GM23338 (cell line): Measurements from ENCODE around the gene TRPV5.

Experiments used
- CTCF ChIP-seq, 2 experiments: fragments of 200-600 bp in 1 of 2; sonication (generic) in 1 of 2; conservative IDR thresholded peaks; 2 replicates each; pipeline versions ENCODE4 v1.5.1 to v1.6.1; 2016 to 2017; ENCODE audit warnings: antibody characterized with exemption in 2 of 2, low read depth in 2 of 2, mild to moderate bottlenecking in 2 of 2, moderate library complexity in 1 of 2
- EZH2 ChIP-seq: fragments of 200-600 bp; sonication (generic); IDR thresholded peaks from one replicate; pipeline ENCODE4 v1.8.0; 2017; ENCODE audit warnings: antibody characterized with exemption, mild to moderate bottlenecking, low read depth; ENCODE audit not compliant: unreplicated experiment
- JUNB ChIP-seq: IDR thresholded peaks from one replicate; pipeline ENCODE4 v1.6.1; 2016; ENCODE audit warnings: antibody characterized with exemption; ENCODE audit not compliant: unreplicated experiment
- POLR2AphosphoS5 ChIP-seq: IDR thresholded peaks from 2 replicates; pipeline ENCODE4 v1.6.1; 2016; ENCODE audit warnings: antibody characterized with exemption, low read depth
- REST ChIP-seq: IDR thresholded peaks from one replicate; pipeline ENCODE4 v1.6.1; 2018; ENCODE audit warnings: antibody characterized with exemption; ENCODE audit not compliant: unreplicated experiment
- ZNF331 ChIP-seq: fragments of 250-450 bp; sonication (Bioruptor Pico); IDR thresholded peaks from 2 replicates; pipeline ENCODE4 v1.5.0; 2020; ENCODE audit warnings: low read depth, mild to moderate bottlenecking, moderate library complexity

GRCh38 chr7:142941541-142941940, 8.0 kb upstream of the TRPV5 start:
- TF ChIP-seq EZH2 (no peak), POLR2AphosphoS5 (no peak), CTCF (conservative IDR thresholded peaks at IDR 0.05; ENCODE audit: low read depth in 2 of 2) (no peak), JUNB (no peak), ZNF331 (CRISPR knock-in tag) (no peak), REST (no peak)
